K562 (cell line): ENCODE data around the gene LYRM7. TPM values are rescaled to one million over a fixed set of nuclear protein-coding genes. Genes with fewer than 3 reads are reported as not detected.

ENCODE experiments used
- ATAC-seq: fragments of 200-7000 bp; cut with Tn5 transposase; 3 replicates; pipeline ENCODE4 v1.9.1; 2020; ENCODE audit warnings: moderate library complexity
- BruUV-seq: library from RNA; stranded (reverse); fragments of 400-500 nt; replicated peaks from 2 replicates; lab custom pipeline; 2021; lab: Mats Ljungman, UMichigan
- CTCF ChIA-PET: fragments of 300-600 bp; formaldehyde crosslinking; extraction: SDS; loops from one replicate; lab custom pipeline; 2021; ENCODE audit warnings: low intra/inter-chr PET ratio; lab: Yijun Ruan, JAX
- POLR2A ChIA-PET: fragments of 300-600, 350-650 bp; sonication (Branson Sonifier 250); formaldehyde crosslinking; extraction: SDS; loops from one replicate; lab custom pipeline; 2021; ENCODE audit warnings: antibody characterized with exemption, inconsistent platforms; lab: Yijun Ruan, JAX
- DNase-seq, 4 experiments: peaks; one replicate each; pipeline versions ENCODE4 v3.0.0 to v3.0.0-alpha.2; 2011 to 2018; ENCODE audit warnings: low spot score in 3 of 4, mixed read lengths in 3 of 4; ENCODE audit errors: extremely low read depth in 1 of 4
- FAIRE-seq: peaks from 2 replicates; lab custom pipeline; 2011; peaks lifted over from hg19 to GRCh38; lab: Jason Lieb, UNC
- H2AFZ ChIP-seq: 2 replicates; pipeline ENCODE4 v1.6.0; 2011; ENCODE audit warnings: low read depth, low read length, control low read depth, inconsistent platforms
- H3K27ac ChIP-seq: fragments of 200-600 bp; 3 replicates; pipeline ENCODE4 v1.8.0; 2011; ENCODE audit warnings: low read depth, mild to moderate bottlenecking, control low read depth, inconsistent platforms, low read length, moderate library complexity, mixed read lengths; ENCODE audit errors: extremely low read depth
- H3K27me3 ChIP-seq, 2 experiments: fragments of 300-600 bp in 1 of 2; 2 replicates in 1 of 2; 3 replicates in 1 of 2; pipeline versions ENCODE4 v1.6.0 to v1.8.0; 2011; ENCODE audit warnings: inconsistent platforms in 2 of 2, low read length in 2 of 2, mild to moderate bottlenecking in 1 of 2, mixed read lengths in 1 of 2, moderate library complexity in 1 of 2; ENCODE audit not compliant: control insufficient read depth in 2 of 2, insufficient read depth in 2 of 2
- H3K36me3 ChIP-seq: fragments of 300-600 bp; 3 replicates; pipeline ENCODE4 v1.8.0; 2011; ENCODE audit warnings: mild to moderate bottlenecking, low read length, inconsistent platforms; ENCODE audit not compliant: control insufficient read depth, insufficient read depth
- H3K4me1 ChIP-seq, 2 experiments: fragments of 200-600 bp in 1 of 2; replicated peaks in 1 of 2; 2 replicates in 1 of 2; 3 replicates in 1 of 2; pipeline versions ENCODE4 v1.5.1 to v1.8.0; 2011; ENCODE audit warnings: inconsistent platforms in 2 of 2, low read length in 2 of 2, mild to moderate bottlenecking in 1 of 2, mixed read lengths in 1 of 2, moderate library complexity in 1 of 2; ENCODE audit not compliant: control insufficient read depth in 2 of 2, insufficient read depth in 2 of 2
- H3K4me2 ChIP-seq: 2 replicates; pipeline ENCODE4 v1.6.1; 2011; ENCODE audit warnings: low read length, control low read depth, inconsistent platforms, mixed read lengths; ENCODE audit not compliant: insufficient read depth
- H3K4me3 ChIP-seq: fragments of 200-600 bp; sonication (generic), shearing (Covaris generic); 2 replicates; pipeline ENCODE4 v1.5.1; 2016; ENCODE audit warnings: control low read depth, inconsistent platforms
- H3K79me2 ChIP-seq: fragments of 200-600 bp; 3 replicates; pipeline ENCODE4 v1.8.0; 2011; ENCODE audit warnings: low read length, inconsistent platforms; ENCODE audit not compliant: control insufficient read depth, insufficient read depth
- H3K9ac ChIP-seq, 2 experiments: 2 replicates each; pipeline versions ENCODE4 v1.6.0 to v1.6.1; 2011; ENCODE audit warnings: low read depth in 2 of 2, low read length in 2 of 2, control low read depth in 1 of 2, inconsistent platforms in 1 of 2, mild to moderate bottlenecking in 1 of 2, mixed read lengths in 1 of 2; ENCODE audit not compliant: insufficient read depth in 1 of 2
- H3K9me1 ChIP-seq: one replicate; pipeline ENCODE4 v1.6.0; 2011; ENCODE audit warnings: inconsistent platforms, mild to moderate bottlenecking, low read length, moderate library complexity; ENCODE audit not compliant: control insufficient read depth, insufficient read depth
- H3K9me3 ChIP-seq: replicated peaks from 2 replicates; pipeline ENCODE4 v1.5.1; 2011; ENCODE audit warnings: low read depth, low read length, inconsistent platforms; ENCODE audit not compliant: control insufficient read depth, insufficient read depth
- H4K20me1 ChIP-seq: replicated peaks from 2 replicates; pipeline ENCODE4 v1.6.1; 2011; ENCODE audit warnings: low read length, inconsistent platforms, mixed read lengths; ENCODE audit not compliant: control insufficient read depth, insufficient read depth
- CBX2 ChIP-seq: fragments of 200-600 bp; sonication (generic); IDR thresholded peaks from one replicate; pipeline ENCODE4 v1.6.1; 2012; ENCODE audit warnings: mild to moderate bottlenecking, low read length, inconsistent platforms; ENCODE audit not compliant: insufficient read depth, poor library complexity, severe bottlenecking
- DPF2 ChIP-seq: fragments of 450-650 bp; IDR thresholded peaks from 2 replicates; pipeline ENCODE4 v1.6.1; 2016
- GATAD2A ChIP-seq: fragments of 450-650 bp; IDR thresholded peaks from 2 replicates; pipeline ENCODE4 v1.6.1; 2017
- HEY1 ChIP-seq: fragments of 250-450 bp; sonication (Bioruptor Pico); IDR thresholded peaks from 2 replicates; pipeline ENCODE4 v1.5.0; 2020; ENCODE audit warnings: mild to moderate bottlenecking, moderate library complexity, borderline replicate concordance
- LCOR ChIP-seq: sonication (generic); formaldehyde crosslinking; IDR thresholded peaks from 2 replicates; pipeline ENCODE4 v1.8.0; 2022; ENCODE audit warnings: mild to moderate bottlenecking, missing genetic modification reagents
- MAFF ChIP-seq: IDR thresholded peaks from 2 replicates; pipeline ENCODE4 v1.6.1; 2012; ENCODE audit warnings: low read length, improper control_type of control experiment
- SOX6 ChIP-seq: fragments of 450-650 bp; IDR thresholded peaks from 2 replicates; pipeline ENCODE4 v1.6.1; 2014; ENCODE audit warnings: mild to moderate bottlenecking
- XRCC5 ChIP-seq: fragments of 200-400 bp; formaldehyde crosslinking; IDR thresholded peaks from 2 replicates; pipeline ENCODE4 v1.6.1; 2017; ENCODE audit warnings: low read depth, mild to moderate bottlenecking, low read length
- ZNF140 ChIP-seq: fragments of 250-450 bp; sonication (Bioruptor Pico); IDR thresholded peaks from 2 replicates; pipeline ENCODE4 v1.8.0; 2021; ENCODE audit warnings: moderate library complexity, mild to moderate bottlenecking, inconsistent platforms
- ZNF311 ChIP-seq: fragments of 250-450 bp; sonication (Bioruptor Pico); IDR thresholded peaks from 2 replicates; pipeline ENCODE4 v1.4.0; 2020; ENCODE audit warnings: mild to moderate bottlenecking, moderate library complexity
- ZNF644 ChIP-seq: fragments of 200-800 bp; sonication (Bioruptor generic); IDR thresholded peaks from 2 replicates; pipeline ENCODE4 v1.6.1; 2016; ENCODE audit warnings: low read depth, missing genetic modification characterization, missing compliant biosample characterization
- ZNF764 ChIP-seq: fragments of 250-450 bp; sonication (Bioruptor Pico); IDR thresholded peaks from 2 replicates; pipeline ENCODE4 v1.4.0; 2020; ENCODE audit warnings: low read depth, mild to moderate bottlenecking, moderate library complexity
- WGBS: fragments of 100-300 bp; shearing (Covaris generic); methylation state at CpG from one replicate; pipeline ENCODE4 v1.1.6; 2016; ENCODE audit warnings: low coverage, mixed read lengths; ENCODE audit not compliant: insufficient coverage; ENCODE audit errors: missing lambda C conversion rate; 5-methylcytosine and 5-hydroxymethylcytosine counted together
- in situ Hi-C: fragments of 300-500 bp; cut with MboI; formaldehyde crosslinking; loops from 4 replicates; pipeline ENCODE4 v1.15.0; 2018; ENCODE audit warnings: inconsistent platforms, mixed read lengths
- intact Hi-C: fragments of 100-400 bp; cut with micrococcal nuclease; formaldehyde crosslinking; loops from 2 replicates; pipeline ENCODE4 v1.14.2; 2022
- polyA plus RNA-seq, 8 experiments: library from polyadenylated mRNA; depleted of rRNA in 4 of 8; stranded (reverse) in 5 of 8; unstranded in 3 of 8; fragments of >200 nt; fragmentation: Nextera tagmentation in 2 of 8; fragmentation: Illumina TruSeq in 1 of 8; extraction: Ambion mirVana in 2 of 8; extraction: Trizol in 1 of 8; gene quantifications; 2 replicates each; pipeline versions ENCODE4 v1.2.1 to v1.2.3, GENCODE V29; 2011 to 2014; ENCODE audit warnings: inconsistent platforms in 1 of 8, missing spikeins in 1 of 8
- total RNA-seq, 7 experiments: library from RNA; depleted of rRNA in 6 of 7; stranded (reverse); fragments of >200 nt in 6 of 7; fragmentation: Illumina TruSeq in 2 of 7; extraction: Trizol in 2 of 7; gene quantifications; 2 replicates each; pipeline versions ENCODE4 v1.2.1 to v1.2.3, GENCODE V29; 2011 to 2021; ENCODE audit warnings: low replicate concordance in 1 of 7
- TF ChIP-seq, protein P1 (sequence below): fragments of 450-650 bp; IDR thresholded peaks from 2 replicates; pipeline ENCODE4 v1.6.1; 2014; ENCODE audit warnings: low read depth, mild to moderate bottlenecking, moderate library complexity, borderline replicate concordance
- TF ChIP-seq, protein P2 (sequence below): fragments of 250-450 bp; sonication (Bioruptor Pico); IDR thresholded peaks from 2 replicates; pipeline ENCODE4 v1.4.0; 2020; ENCODE audit warnings: borderline replicate concordance
- TF ChIP-seq, protein P3 (sequence below), 2 experiments: IDR thresholded peaks; 2 replicates each; pipeline ENCODE4 v1.6.1; 2011; ENCODE audit warnings: borderline replicate concordance in 1 of 2, control low read depth in 1 of 2, low read depth in 1 of 2, low read length in 1 of 2, mild to moderate bottlenecking in 1 of 2, mixed read lengths in 1 of 2, moderate library complexity in 1 of 2; ENCODE audit not compliant: insufficient read depth in 1 of 2, insufficient read length in 1 of 2, poor library complexity in 1 of 2, severe bottlenecking in 1 of 2; ENCODE audit errors: extremely low read depth in 1 of 2
- TF ChIP-seq, protein P4 (sequence below): sonication (generic); formaldehyde crosslinking; IDR thresholded peaks from 2 replicates; pipeline ENCODE4 v1.4.0; 2020; ENCODE audit warnings: mild to moderate bottlenecking, missing genetic modification reagents

The LYRM7 gene
- total and polyA plus RNA-seq, 9 of the 15 experiments (the other 6 are each of a cell fraction or from before 2014, with no cell fraction given): 16.2 to 70.1 (median 33.3) TPM

DNA sequence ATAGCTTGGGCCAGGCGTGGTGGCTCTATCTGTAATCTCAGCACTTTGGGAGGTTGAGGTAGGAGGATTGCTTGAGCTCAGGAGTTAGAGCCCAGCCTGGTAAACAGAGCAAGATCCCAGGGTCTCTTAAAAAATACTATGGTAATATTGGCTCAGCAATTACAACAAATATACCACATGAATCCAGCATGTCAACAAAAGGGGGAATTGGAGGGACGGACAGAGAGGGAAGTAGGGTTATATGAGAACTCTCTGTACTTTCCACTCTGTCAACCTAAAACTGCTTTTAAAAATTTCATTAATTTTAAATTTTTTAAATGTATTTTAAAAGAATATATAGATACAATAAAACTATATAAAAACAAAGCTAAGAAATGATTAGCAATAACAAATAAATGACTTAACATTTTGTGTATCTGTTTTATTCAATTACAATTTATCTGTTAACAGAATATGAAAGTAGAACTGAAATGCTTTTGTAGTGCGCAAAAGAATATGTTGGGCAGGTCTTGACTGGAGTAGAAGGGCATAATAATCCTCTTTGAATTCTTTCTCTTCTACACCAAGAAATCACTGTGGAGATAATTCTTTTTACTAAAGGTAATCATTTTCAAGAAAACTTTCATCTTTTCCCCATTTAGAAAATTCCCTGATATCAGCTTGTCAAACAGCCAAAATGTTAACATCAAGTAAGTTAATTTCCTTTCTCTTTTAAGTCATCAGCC is 80.2 kb downstream of the LYRM7 start:
- Histone ChIP-seq H3K9me3 (no peaks in the 10 kb centered on the region), H3K36me3 (no peaks in the 10 kb centered on the region), H3K27ac (no peak overlapping the region), H3K4me1 (peaks cover 0 to 8% of the 10 kb centered on the region in 2 experiments; a peak in 2 of 5 replicates), H3K9me1 (no peaks in the 10 kb centered on the region), H3K4me3 (no peak overlapping the region), H3K9ac (no peak overlapping the region), H3K27me3 (no peaks in the 10 kb centered on the region), H3K79me2 (no peaks in the 10 kb centered on the region), H2AFZ (no peak overlapping the region), H3K4me2 (no peak overlapping the region), H4K20me1 (no peaks in the 10 kb centered on the region)
- ChIA-PET POLR2A (interaction anchor here (0.9 to 1.6 kb wide), 2 partner anchors 9 to 11 kb away, joined by 3 to 12 read pairs; no protein-coding TSS in a partner anchor), CTCF (no interaction called here)
- 75% methylated on average over 3 of the region's 3 CpGs for WGBS
- no peak for ATAC-seq
- intact Hi-C loops: no loop called here
- no peak for TF ChIP-seq SOX6
- TF ChIP-seq, protein P1, sequence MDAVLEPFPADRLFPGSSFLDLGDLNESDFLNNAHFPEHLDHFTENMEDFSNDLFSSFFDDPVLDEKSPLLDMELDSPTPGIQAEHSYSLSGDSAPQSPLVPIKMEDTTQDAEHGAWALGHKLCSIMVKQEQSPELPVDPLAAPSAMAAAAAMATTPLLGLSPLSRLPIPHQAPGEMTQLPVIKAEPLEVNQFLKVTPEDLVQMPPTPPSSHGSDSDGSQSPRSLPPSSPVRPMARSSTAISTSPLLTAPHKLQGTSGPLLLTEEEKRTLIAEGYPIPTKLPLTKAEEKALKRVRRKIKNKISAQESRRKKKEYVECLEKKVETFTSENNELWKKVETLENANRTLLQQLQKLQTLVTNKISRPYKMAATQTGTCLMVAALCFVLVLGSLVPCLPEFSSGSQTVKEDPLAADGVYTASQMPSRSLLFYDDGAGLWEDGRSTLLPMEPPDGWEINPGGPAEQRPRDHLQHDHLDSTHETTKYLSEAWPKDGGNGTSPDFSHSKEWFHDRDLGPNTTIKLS: no peak
- TF ChIP-seq XRCC5: no peak
- TF ChIP-seq GATAD2A: no peak
- no peak for TF ChIP-seq ZNF311 (CRISPR knock-in tag)
- TF ChIP-seq ZNF140 (CRISPR knock-in tag): no peak
- no peak for TF ChIP-seq MAFF
- TF ChIP-seq, protein P2, sequence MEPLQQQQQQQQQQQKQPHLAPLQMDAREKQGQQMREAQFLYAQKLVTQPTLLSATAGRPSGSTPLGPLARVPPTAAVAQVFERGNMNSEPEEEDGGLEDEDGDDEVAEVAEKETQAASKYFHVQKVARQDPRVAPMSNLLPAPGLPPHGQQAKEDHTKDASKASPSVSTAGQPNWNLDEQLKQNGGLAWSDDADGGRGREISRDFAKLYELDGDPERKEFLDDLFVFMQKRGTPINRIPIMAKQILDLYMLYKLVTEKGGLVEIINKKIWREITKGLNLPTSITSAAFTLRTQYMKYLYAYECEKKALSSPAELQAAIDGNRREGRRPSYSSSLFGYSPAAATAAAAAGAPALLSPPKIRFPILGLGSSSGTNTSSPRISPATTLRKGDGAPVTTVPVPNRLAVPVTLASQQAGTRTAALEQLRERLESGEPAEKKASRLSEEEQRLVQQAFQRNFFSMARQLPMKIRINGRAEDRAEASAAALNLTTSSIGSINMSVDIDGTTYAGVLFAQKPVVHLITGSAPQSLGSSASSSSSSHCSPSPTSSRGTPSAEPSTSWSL: no peak
- TF ChIP-seq ZNF764 (CRISPR knock-in tag): no peak
- TF ChIP-seq, protein P3, sequence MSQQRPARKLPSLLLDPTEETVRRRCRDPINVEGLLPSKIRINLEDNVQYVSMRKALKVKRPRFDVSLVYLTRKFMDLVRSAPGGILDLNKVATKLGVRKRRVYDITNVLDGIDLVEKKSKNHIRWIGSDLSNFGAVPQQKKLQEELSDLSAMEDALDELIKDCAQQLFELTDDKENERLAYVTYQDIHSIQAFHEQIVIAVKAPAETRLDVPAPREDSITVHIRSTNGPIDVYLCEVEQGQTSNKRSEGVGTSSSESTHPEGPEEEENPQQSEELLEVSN (IDR thresholded peaks at IDR 0.05; ENCODE audit: borderline replicate concordance in 1 of 2, extremely low read depth in 1 of 2, insufficient read depth in 1 of 2, insufficient read length in 1 of 2, low read depth in 1 of 2, low read length in 1 of 2, poor library complexity in 1 of 2, severe bottlenecking in 1 of 2): no peak
- no peak for TF ChIP-seq DPF2
- TF ChIP-seq, protein P4, sequence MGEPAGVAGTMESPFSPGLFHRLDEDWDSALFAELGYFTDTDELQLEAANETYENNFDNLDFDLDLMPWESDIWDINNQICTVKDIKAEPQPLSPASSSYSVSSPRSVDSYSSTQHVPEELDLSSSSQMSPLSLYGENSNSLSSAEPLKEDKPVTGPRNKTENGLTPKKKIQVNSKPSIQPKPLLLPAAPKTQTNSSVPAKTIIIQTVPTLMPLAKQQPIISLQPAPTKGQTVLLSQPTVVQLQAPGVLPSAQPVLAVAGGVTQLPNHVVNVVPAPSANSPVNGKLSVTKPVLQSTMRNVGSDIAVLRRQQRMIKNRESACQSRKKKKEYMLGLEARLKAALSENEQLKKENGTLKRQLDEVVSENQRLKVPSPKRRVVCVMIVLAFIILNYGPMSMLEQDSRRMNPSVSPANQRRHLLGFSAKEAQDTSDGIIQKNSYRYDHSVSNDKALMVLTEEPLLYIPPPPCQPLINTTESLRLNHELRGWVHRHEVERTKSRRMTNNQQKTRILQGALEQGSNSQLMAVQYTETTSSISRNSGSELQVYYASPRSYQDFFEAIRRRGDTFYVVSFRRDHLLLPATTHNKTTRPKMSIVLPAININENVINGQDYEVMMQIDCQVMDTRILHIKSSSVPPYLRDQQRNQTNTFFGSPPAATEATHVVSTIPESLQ: no peak
- TF ChIP-seq LCOR (CRISPR knock-in tag): no peak
- TF ChIP-seq CBX2: no peak
- TF ChIP-seq HEY1 (CRISPR knock-in tag): no peak
- no peak for TF ChIP-seq ZNF644 (tag)
- no TSS peak for BruUV-seq
- FAIRE-seq: no peak
- in situ Hi-C loops: no loop called here
- DNase-seq: no peak
